Nephron progenitor cell (in vitro differentiated cells): Measurements from ENCODE around the gene RPL13A.

Experiments used
- DNase-seq: peaks from one replicate; pipeline ENCODE4 v3.0.0; 2021
- H3K27ac Mint-ChIP-seq: 2 replicates; pipeline ENCODE4 v1.8.0; 2021; ENCODE audit warnings: mild to moderate bottlenecking, moderate library complexity, mixed read lengths
- H3K27me3 Mint-ChIP-seq: 2 replicates; pipeline ENCODE4 v1.8.0; 2021; ENCODE audit warnings: mild to moderate bottlenecking, low read depth, mixed read lengths; ENCODE audit not compliant: poor library complexity
- H3K36me3 Mint-ChIP-seq: 2 replicates; pipeline ENCODE4 v1.8.0; 2021; ENCODE audit warnings: low read depth, mixed read lengths
- H3K4me1 Mint-ChIP-seq: 2 replicates; pipeline ENCODE4 v1.8.0; 2021; ENCODE audit warnings: mixed read lengths
- H3K4me3 Mint-ChIP-seq: 2 replicates; pipeline ENCODE4 v1.8.0; 2021; ENCODE audit warnings: mild to moderate bottlenecking, moderate library complexity, mixed read lengths
- H3K9me3 Mint-ChIP-seq: 2 replicates; pipeline ENCODE4 v1.8.0; 2021; ENCODE audit warnings: mild to moderate bottlenecking, moderate library complexity, mixed read lengths
- TF ChIP-seq, protein P1 (sequence below): fragments of 200-600 bp; sonication (generic); IDR thresholded peaks from 2 replicates; pipeline ENCODE4 v1.5.0; 2021; ENCODE audit warnings: antibody characterized with exemption

The RPL13A gene

DNA sequence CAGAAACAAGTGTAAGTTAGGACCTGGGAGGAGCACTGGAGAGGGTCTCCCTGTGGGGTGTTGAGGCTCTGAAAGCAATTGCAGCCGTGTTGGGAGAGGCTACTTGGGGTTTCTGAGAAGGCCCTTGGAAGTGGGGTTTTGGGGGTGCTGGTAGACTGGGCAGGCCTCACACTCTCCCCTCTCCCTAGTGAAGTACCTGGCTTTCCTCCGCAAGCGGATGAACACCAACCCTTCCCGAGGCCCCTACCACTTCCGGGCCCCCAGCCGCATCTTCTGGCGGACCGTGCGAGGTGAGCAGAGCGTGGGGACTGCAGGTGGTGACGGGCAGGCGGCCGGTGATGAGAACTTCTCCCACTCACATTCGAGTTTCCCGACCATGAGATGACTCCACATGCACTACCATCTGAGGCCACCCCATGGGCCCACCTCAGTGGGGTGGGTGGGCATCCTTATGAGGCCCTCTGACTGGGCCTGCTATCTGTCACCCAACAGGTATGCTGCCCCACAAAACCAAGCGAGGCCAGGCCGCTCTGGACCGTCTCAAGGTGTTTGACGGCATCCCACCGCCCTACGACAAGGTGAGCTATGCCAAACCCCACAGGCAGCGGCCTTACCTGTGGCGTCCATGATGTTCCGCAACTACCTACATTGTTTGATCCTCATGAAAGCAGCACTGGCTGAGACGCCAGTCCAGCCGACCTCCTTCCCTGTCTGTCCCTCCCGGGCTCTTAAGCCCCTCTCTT is 3.0 kb downstream of the RPL13A start:
- Mint-ChIP-seq H3K4me1 (peaks cover 23% of the 10 kb centered on the region), H3K27ac (peak overlapping the region; percentile 95)

GRCh38 chr19:49491030-49491803 is 3.8 kb downstream of the RPL13A start:
- no peak for DNase-seq
- peaks cover 7% of the 10 kb centered on the region for H3K9me3 Mint-ChIP-seq
- peak overlapping the region; percentile 25 for H3K4me3 Mint-ChIP-seq
- H3K36me3 Mint-ChIP-seq, result peaks cover 62% of the 10 kb centered on the region
- TF ChIP-seq, protein P1, sequence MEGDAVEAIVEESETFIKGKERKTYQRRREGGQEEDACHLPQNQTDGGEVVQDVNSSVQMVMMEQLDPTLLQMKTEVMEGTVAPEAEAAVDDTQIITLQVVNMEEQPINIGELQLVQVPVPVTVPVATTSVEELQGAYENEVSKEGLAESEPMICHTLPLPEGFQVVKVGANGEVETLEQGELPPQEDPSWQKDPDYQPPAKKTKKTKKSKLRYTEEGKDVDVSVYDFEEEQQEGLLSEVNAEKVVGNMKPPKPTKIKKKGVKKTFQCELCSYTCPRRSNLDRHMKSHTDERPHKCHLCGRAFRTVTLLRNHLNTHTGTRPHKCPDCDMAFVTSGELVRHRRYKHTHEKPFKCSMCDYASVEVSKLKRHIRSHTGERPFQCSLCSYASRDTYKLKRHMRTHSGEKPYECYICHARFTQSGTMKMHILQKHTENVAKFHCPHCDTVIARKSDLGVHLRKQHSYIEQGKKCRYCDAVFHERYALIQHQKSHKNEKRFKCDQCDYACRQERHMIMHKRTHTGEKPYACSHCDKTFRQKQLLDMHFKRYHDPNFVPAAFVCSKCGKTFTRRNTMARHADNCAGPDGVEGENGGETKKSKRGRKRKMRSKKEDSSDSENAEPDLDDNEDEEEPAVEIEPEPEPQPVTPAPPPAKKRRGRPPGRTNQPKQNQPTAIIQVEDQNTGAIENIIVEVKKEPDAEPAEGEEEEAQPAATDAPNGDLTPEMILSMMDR, result no peak
- H3K4me1 Mint-ChIP-seq, result peaks cover 23% of the 10 kb centered on the region
- H3K27ac Mint-ChIP-seq, result peak overlapping the region; percentile 95
- no peaks in the 10 kb centered on the region for H3K27me3 Mint-ChIP-seq

More for the DNA sequence above, 3.0 kb downstream of the RPL13A start:
- H3K36me3 Mint-ChIP-seq, result peaks cover 62% of the 10 kb centered on the region
- no peak for DNase-seq
- TF ChIP-seq, protein P1, result no peak
- H3K4me3 Mint-ChIP-seq, result peak overlapping the region; percentile 99
- H3K9me3 Mint-ChIP-seq, result no peaks in the 10 kb centered on the region
- no peaks in the 10 kb centered on the region for H3K27me3 Mint-ChIP-seq

- H3K4me3 Mint-ChIP-seq, result no peak overlapping the region
- no peak for DNase-seq
Measured at GRCh38 chr19:49491804-49492572, 4.6 kb downstream of the RPL13A start.

GRCh38 chr19:49492573-49493405 is 5.4 kb downstream of the RPL13A start:
- DNase-seq, result no peak
- Mint-ChIP-seq H3K4me1 (peaks cover 34% of the 10 kb centered on the region), H3K36me3 (peaks cover 65% of the 10 kb centered on the region), H3K9me3 (peaks cover 7% of the 10 kb centered on the region), H3K27me3 (peaks cover 4% of the 10 kb centered on the region), H3K27ac (peak overlapping the region; percentile 92), H3K4me3 (no peak overlapping the region)
- TF ChIP-seq, protein P1, result no peak

More at GRCh38 chr19:49491804-49492572, 4.6 kb downstream of the RPL13A start:
- Mint-ChIP-seq H3K4me1 (peaks cover 28% of the 10 kb centered on the region), H3K27me3 (no peaks in the 10 kb centered on the region), H3K27ac (peak overlapping the region; percentile 92), H3K36me3 (peaks cover 62% of the 10 kb centered on the region), H3K9me3 (peaks cover 7% of the 10 kb centered on the region)
- TF ChIP-seq, protein P1, result no peak

DNA sequence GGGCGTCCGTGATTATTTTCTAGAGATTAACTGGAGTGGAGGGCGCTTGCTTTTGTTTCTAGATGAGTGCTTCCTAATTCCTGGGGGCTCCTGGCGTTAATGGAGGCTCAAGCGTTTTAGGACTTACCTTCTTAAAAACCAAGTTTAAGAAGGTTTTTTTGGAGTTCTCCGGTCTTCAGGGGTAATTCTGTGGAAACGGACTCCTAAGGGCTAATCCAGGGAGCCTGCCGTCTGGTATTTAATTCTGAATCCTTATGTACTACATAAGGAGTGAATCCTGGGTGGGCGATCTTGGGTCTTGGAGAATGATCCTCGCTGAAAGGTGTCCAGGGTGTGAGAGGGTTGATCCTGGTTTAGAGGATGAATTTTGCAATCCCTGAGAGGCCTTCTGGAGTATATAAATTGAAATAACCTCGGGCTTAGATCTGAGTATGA is 9.2 kb downstream of the RPL13A start:
- DNase-seq, result no peak
- H3K4me3 Mint-ChIP-seq, result peak overlapping the region; percentile 99
- peak overlapping the region; percentile 99 for H3K27ac Mint-ChIP-seq
- TF ChIP-seq, protein P1, result no peak
- peaks cover 4% of the 10 kb centered on the region for H3K27me3 Mint-ChIP-seq
- peaks cover 50% of the 10 kb centered on the region for H3K36me3 Mint-ChIP-seq
- peaks cover 7% of the 10 kb centered on the region for H3K9me3 Mint-ChIP-seq
- peaks cover 42% of the 10 kb centered on the region for H3K4me1 Mint-ChIP-seq
